BE2C (cell line): ENCODE data around the gene ANKRD29.
"Not testable (repeated sequence)": the region's sequence is repeated elsewhere in the genome, so short reads cannot be mapped to it uniquely, and the experiment has no call there.

ENCODE experiments used
- DNase-seq: peaks from one replicate; pipeline ENCODE4 v3.0.0-alpha.2; 2020
- H3K27me3 ChIP-seq: fragments of 250-450 bp; sonication (Bioruptor Pico); 2 replicates; pipeline ENCODE4 v1.5.1; 2020; ENCODE audit warnings: mild to moderate bottlenecking
- H3K36me3 ChIP-seq: fragments of 250-450 bp; sonication (Bioruptor Pico); 2 replicates; pipeline ENCODE4 v1.5.1; 2020; ENCODE audit warnings: mild to moderate bottlenecking
- H3K4me1 ChIP-seq: fragments of 250-450 bp; sonication (Bioruptor Pico); 2 replicates; pipeline ENCODE4 v1.5.1; 2020
- H3K4me3 ChIP-seq: 2 replicates; pipeline ENCODE4 v1.5.1; 2011; ENCODE audit warnings: low read depth, low read length
- H3K9me3 ChIP-seq: fragments of 250-450 bp; sonication (Bioruptor Pico); 2 replicates; pipeline ENCODE4 v1.5.1; 2020
- TF ChIP-seq, protein P1 (sequence below): IDR thresholded peaks from 2 replicates; pipeline ENCODE4 v1.5.1; 2012; ENCODE audit warnings: mild to moderate bottlenecking, low read depth, low read length

Gene ANKRD29

GRCh38 chr18:23580677-23581367 lies 81.9 kb downstream of the ANKRD29 start:
- TF ChIP-seq, protein P1, sequence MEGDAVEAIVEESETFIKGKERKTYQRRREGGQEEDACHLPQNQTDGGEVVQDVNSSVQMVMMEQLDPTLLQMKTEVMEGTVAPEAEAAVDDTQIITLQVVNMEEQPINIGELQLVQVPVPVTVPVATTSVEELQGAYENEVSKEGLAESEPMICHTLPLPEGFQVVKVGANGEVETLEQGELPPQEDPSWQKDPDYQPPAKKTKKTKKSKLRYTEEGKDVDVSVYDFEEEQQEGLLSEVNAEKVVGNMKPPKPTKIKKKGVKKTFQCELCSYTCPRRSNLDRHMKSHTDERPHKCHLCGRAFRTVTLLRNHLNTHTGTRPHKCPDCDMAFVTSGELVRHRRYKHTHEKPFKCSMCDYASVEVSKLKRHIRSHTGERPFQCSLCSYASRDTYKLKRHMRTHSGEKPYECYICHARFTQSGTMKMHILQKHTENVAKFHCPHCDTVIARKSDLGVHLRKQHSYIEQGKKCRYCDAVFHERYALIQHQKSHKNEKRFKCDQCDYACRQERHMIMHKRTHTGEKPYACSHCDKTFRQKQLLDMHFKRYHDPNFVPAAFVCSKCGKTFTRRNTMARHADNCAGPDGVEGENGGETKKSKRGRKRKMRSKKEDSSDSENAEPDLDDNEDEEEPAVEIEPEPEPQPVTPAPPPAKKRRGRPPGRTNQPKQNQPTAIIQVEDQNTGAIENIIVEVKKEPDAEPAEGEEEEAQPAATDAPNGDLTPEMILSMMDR, result no peak
- Histone ChIP-seq H3K4me3 (no peak overlapping the region), H3K36me3 (no peaks in the 10 kb centered on the region), H3K27me3 (no peaks in the 10 kb centered on the region), H3K4me1 (no peaks in the 10 kb centered on the region), H3K9me3 (no peaks in the 10 kb centered on the region)
- DNase-seq, result no peak

DNA sequence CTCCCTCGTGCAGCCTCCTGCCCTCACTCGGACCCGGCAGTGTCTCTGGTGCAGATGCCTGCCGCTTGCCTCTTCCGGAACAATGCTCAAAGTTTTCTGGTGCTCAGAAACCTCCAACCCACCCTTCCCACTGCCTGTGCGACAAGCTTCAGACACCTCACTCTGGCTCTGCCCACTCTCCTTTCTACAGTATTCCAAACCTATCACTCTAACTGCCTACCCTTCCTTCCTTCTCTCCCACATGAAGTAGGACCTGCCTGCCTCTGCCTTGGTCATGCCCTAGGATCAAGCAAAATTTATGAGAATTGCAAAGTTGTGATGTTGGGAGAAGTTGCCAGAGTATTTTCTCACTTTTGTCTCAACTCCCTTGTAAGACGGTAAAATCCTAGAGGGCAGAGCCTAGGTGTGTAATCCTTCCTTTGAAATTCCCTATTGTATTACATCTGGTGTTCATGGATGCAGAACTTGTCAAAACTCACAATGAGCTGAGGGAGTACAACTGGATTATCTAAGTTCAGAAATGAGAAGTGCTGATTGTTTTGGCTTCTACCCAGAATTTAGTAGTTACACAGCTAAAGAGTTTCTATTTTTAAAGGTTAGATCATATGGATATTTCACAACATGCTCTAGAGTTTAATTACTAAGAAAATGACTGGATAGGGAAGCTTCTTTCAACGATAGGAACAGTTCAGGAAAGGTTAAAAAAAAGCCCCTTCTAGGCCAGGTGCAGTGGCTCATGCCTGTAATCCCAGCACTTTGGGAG lies 83.6 kb downstream of the ANKRD29 start:
- H3K4me1 ChIP-seq, result peaks cover 3% of the 10 kb centered on the region
- H3K9me3 ChIP-seq, result no peaks in the 10 kb centered on the region
- no peaks in the 10 kb centered on the region for H3K36me3 ChIP-seq
- H3K4me3 ChIP-seq, result no peak overlapping the region
- no peak for DNase-seq
- no peaks in the 10 kb centered on the region for H3K27me3 ChIP-seq
- TF ChIP-seq, protein P1, result no peak

DNA sequence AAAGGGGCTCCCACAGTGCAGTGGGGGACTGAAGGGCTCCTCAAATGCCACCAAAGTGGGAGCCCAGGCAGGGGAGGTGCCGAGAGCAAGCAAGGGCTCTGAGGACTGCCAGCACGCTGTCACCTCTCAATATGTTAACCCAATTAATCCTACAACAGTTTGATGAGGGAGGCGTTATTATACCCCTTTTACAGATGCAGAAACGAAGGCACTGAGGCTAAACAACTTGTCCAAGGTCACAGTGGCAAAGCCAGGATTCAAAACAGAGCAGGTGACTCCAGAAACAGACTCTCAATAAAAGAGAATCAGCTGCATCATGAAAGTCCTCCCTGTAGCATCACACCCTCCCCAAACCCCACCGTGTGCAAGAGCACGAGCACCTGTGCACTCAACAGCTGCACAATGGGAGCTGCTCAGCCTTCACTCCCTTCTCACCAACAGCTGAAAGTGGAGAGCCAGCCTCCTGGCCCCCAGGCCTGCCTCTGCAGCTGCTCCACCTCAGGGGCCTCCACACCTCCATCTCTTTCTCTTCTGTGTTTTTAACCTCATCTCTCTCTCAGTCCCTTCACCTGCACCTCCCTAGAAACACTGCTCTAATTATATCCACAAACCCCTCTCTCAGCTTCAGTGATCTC lies 84.5 kb downstream of the ANKRD29 start:
- no peak for DNase-seq
- TF ChIP-seq, protein P1, result no peak
- Histone ChIP-seq H3K4me1 (peaks cover 3% of the 10 kb centered on the region), H3K36me3 (no peaks in the 10 kb centered on the region), H3K4me3 (no peak overlapping the region), H3K27me3 (no peaks in the 10 kb centered on the region), H3K9me3 (no peaks in the 10 kb centered on the region)

- not testable (repeated sequence) for H3K27me3 ChIP-seq, H3K36me3 ChIP-seq, DNase-seq, H3K9me3 ChIP-seq, H3K4me3 ChIP-seq, H3K4me1 ChIP-seq
Observed at GRCh38 chr18:23577521-23577920, 85.2 kb downstream of the ANKRD29 start.

- Histone ChIP-seq H3K4me3 (no peak overlapping the region), H3K27me3 (no peaks in the 10 kb centered on the region), H3K4me1 (peaks cover 3% of the 10 kb centered on the region), H3K36me3 (no peaks in the 10 kb centered on the region), H3K9me3 (no peaks in the 10 kb centered on the region)
- TF ChIP-seq, protein P1, result no peak
- no peak for DNase-seq
Observed at GRCh38 chr18:23575309-23575651, 87.4 kb downstream of the ANKRD29 start.

- DNase-seq, result peak; percentile 76
- Histone ChIP-seq H3K4me3 (no peak overlapping the region), H3K36me3 (no peaks in the 10 kb centered on the region), H3K27me3 (no peaks in the 10 kb centered on the region), H3K4me1 (peaks cover 3% of the 10 kb centered on the region), H3K9me3 (no peaks in the 10 kb centered on the region)
- TF ChIP-seq, protein P1, result no peak
Observed at GRCh38 chr18:23574611-23575308, 88.0 kb downstream of the ANKRD29 start.
